SK-N-SH (cell line): ENCODE data around the gene TGFBRAP1. TPM values are rescaled to one million over a fixed set of nuclear protein-coding genes. Genes with fewer than 3 reads are reported as not detected.

ENCODE experiments used
- CTCF ChIA-PET: fragments of 300-600, 350-600 bp; formaldehyde crosslinking; extraction: SDS; loops from one replicate; lab custom pipeline; 2021; lab: Yijun Ruan, JAX
- POLR2A ChIA-PET: fragments of 350-600 bp; sonication (Branson Sonifier 250); formaldehyde crosslinking; extraction: SDS; loops from one replicate; lab custom pipeline; 2020; ENCODE audit warnings: antibody characterized with exemption, inconsistent platforms; lab: Yijun Ruan, JAX
- DNase-seq: peaks from one replicate; pipeline ENCODE4 v3.0.0; 2012
- H2AFZ ChIP-seq: fragments of 200-600 bp; sonication (generic); 2 replicates; pipeline ENCODE4 v1.8.1; 2016; ENCODE audit warnings: antibody characterized with exemption, mild to moderate bottlenecking, low read depth
- H3F3A ChIP-seq: fragments of 200-600 bp; sonication (generic); replicated peaks from 2 replicates; pipeline ENCODE3; 2016; ENCODE audit warnings: antibody characterized with exemption, mild to moderate bottlenecking; ENCODE audit not compliant: insufficient read depth
- H3K27ac ChIP-seq, 2 experiments: fragments of 200-500 bp in 1 of 2; fragments of 200-600 bp in 1 of 2; sonication (Bioruptor generic) in 1 of 2; sonication (generic), shearing (Covaris generic) in 1 of 2; 2 replicates each; pipeline versions ENCODE4 v1.5.1 to v1.6.1; 2014 to 2016; ENCODE audit warnings: low read depth in 2 of 2, inconsistent platforms in 1 of 2, low read length in 1 of 2, mild to moderate bottlenecking in 1 of 2, mixed read lengths in 1 of 2
- H3K27me3 ChIP-seq: fragments of 200-600 bp; sonication (generic), shearing (Covaris generic); 2 replicates; pipeline ENCODE4 v1.6.1; 2016; ENCODE audit warnings: mixed run types; ENCODE audit not compliant: insufficient read depth
- H3K36me3 ChIP-seq, 2 experiments: fragments of 200-500 bp in 1 of 2; fragments of 200-600 bp in 1 of 2; sonication (Bioruptor generic) in 1 of 2; sonication (generic) in 1 of 2; replicated peaks in 1 of 2; 2 replicates each; pipeline versions ENCODE3 to v1.5.1; 2014 to 2016; ENCODE audit warnings: low read length in 1 of 2, mild to moderate bottlenecking in 1 of 2; ENCODE audit not compliant: insufficient read depth in 2 of 2, control insufficient read depth in 1 of 2
- H3K4me1 ChIP-seq, 2 experiments: fragments of 200-500 bp in 1 of 2; fragments of 200-600 bp in 1 of 2; sonication (Bioruptor generic) in 1 of 2; sonication (generic), shearing (Covaris generic) in 1 of 2; 2 replicates each; pipeline versions ENCODE4 v1.5.1 to v1.6.1; 2014 to 2016; ENCODE audit warnings: low read depth in 1 of 2, low read length in 1 of 2, mixed run types in 1 of 2; ENCODE audit not compliant: insufficient read depth in 2 of 2, control insufficient read depth in 1 of 2
- H3K4me2 ChIP-seq: fragments of 200-600 bp; sonication (generic), shearing (Covaris generic); 2 replicates; pipeline ENCODE4 v1.6.1; 2017; ENCODE audit warnings: mixed run types
- H3K4me3 ChIP-seq, 2 experiments: fragments of 200-500 bp in 1 of 2; fragments of 200-600 bp in 1 of 2; sonication (Bioruptor generic) in 1 of 2; sonication (generic), shearing (Covaris generic) in 1 of 2; 2 replicates each; pipeline versions ENCODE4 v1.5.1 to v1.8.1; 2014 to 2016; ENCODE audit warnings: low read depth in 2 of 2, inconsistent platforms in 1 of 2, low read length in 1 of 2, mild to moderate bottlenecking in 1 of 2, mixed read lengths in 1 of 2, moderate library complexity in 1 of 2
- H3K79me2 ChIP-seq: fragments of 200-600 bp; sonication (generic); 2 replicates; pipeline ENCODE4 v1.8.1; 2017; ENCODE audit warnings: mild to moderate bottlenecking; ENCODE audit not compliant: insufficient read depth
- H3K9ac ChIP-seq: fragments of 200-600 bp; sonication (generic); 2 replicates; pipeline ENCODE4 v1.6.1; 2017; ENCODE audit warnings: mixed run types
- H3K9me2 ChIP-seq: fragments of 200-600 bp; sonication (generic); 2 replicates; pipeline ENCODE4 v1.6.1; 2017; ENCODE audit warnings: mixed run types
- H3K9me3 ChIP-seq: fragments of 200-600 bp; sonication (generic); 2 replicates; pipeline ENCODE4 v1.6.1; 2017; ENCODE audit warnings: mixed run types, mild to moderate bottlenecking, moderate library complexity
- H4K20me1 ChIP-seq: fragments of 200-600 bp; sonication (generic); 2 replicates; pipeline ENCODE4 v1.6.1; 2017; ENCODE audit warnings: mild to moderate bottlenecking, mixed run types; ENCODE audit not compliant: insufficient read depth
- CHD2 ChIP-seq: fragments of 150-350 bp; IDR thresholded peaks from 2 replicates; pipeline ENCODE4 v1.6.1; 2018; ENCODE audit warnings: low read length; ENCODE audit not compliant: partially characterized antibody
- CTCF ChIP-seq: fragments of 200-600 bp; sonication (generic); IDR thresholded peaks from 2 replicates; pipeline ENCODE4 v1.6.1; 2017; ENCODE audit warnings: antibody characterized with exemption, mild to moderate bottlenecking, moderate library complexity
- ELF1 ChIP-seq: IDR thresholded peaks from 2 replicates; pipeline ENCODE4 v1.4.0; 2012
- EZH2phosphoT487 ChIP-seq: fragments of 200-600 bp; sonication (generic); IDR thresholded peaks from 2 replicates; pipeline ENCODE4 v1.6.1; 2017; ENCODE audit warnings: low read depth, mixed run types, mild to moderate bottlenecking, antibody characterized with exemption, moderate library complexity, borderline replicate concordance
- FOXJ3 ChIP-seq: sonication (generic); formaldehyde crosslinking; IDR thresholded peaks from 2 replicates; pipeline ENCODE4 v1.5.1; 2020; ENCODE audit warnings: mild to moderate bottlenecking, missing genetic modification reagents
- FOXM1 ChIP-seq: IDR thresholded peaks from 2 replicates; pipeline ENCODE4 v1.4.0; 2012; ENCODE audit warnings: low read depth, mild to moderate bottlenecking
- GABPA ChIP-seq: IDR thresholded peaks from 2 replicates; pipeline ENCODE4 v1.4.0; 2012; ENCODE audit warnings: low read depth, mild to moderate bottlenecking
- GATA2 ChIP-seq: sonication (generic); formaldehyde crosslinking; IDR thresholded peaks from 2 replicates; pipeline ENCODE4 v1.5.0; 2020; ENCODE audit warnings: mild to moderate bottlenecking, missing genetic modification reagents
- JUND ChIP-seq: IDR thresholded peaks from 2 replicates; pipeline ENCODE4 v1.4.0; 2012
- MAX ChIP-seq: IDR thresholded peaks from 2 replicates; pipeline ENCODE4 v1.4.0; 2012; ENCODE audit warnings: low read depth
- MEF2A ChIP-seq: IDR thresholded peaks from 2 replicates; pipeline ENCODE4 v1.4.0; 2012; ENCODE audit warnings: low read depth, borderline replicate concordance
- POLR2AphosphoS5 ChIP-seq: IDR thresholded peaks from 2 replicates; pipeline ENCODE4 v1.6.1; 2012; ENCODE audit warnings: low read depth, low read length
- RAD21 ChIP-seq: IDR thresholded peaks from 2 replicates; pipeline ENCODE4 v1.6.1; 2012; ENCODE audit warnings: mild to moderate bottlenecking, low read length
- RCOR1 ChIP-seq: fragments of 150-350 bp; IDR thresholded peaks from 2 replicates; pipeline ENCODE4 v1.6.1; 2017; ENCODE audit warnings: antibody characterized with exemption, low read length
- RFX5 ChIP-seq: IDR thresholded peaks from 2 replicates; pipeline ENCODE4 v1.6.1; 2012; ENCODE audit warnings: mild to moderate bottlenecking, improper control_type of control experiment, low read length
- SMC3 ChIP-seq: IDR thresholded peaks from 2 replicates; pipeline ENCODE4 v1.6.1; 2012; ENCODE audit warnings: low read depth, low read length, improper control_type of control experiment
- TCF12 ChIP-seq: IDR thresholded peaks from 2 replicates; pipeline ENCODE4 v1.4.0; 2012
- TEAD4 ChIP-seq: IDR thresholded peaks from 2 replicates; pipeline ENCODE4 v1.4.0; 2012; ENCODE audit warnings: mild to moderate bottlenecking, borderline replicate concordance; ENCODE audit not compliant: insufficient read depth
- ZBTB33 ChIP-seq: IDR thresholded peaks from 2 replicates; pipeline ENCODE4 v1.4.0; 2012; ENCODE audit warnings: low read depth, borderline replicate concordance
- WGBS: methylation state at CpG from one replicate; pipeline ENCODE4 v1.1.6; 2017; ENCODE audit warnings: low lambda C conversion rate; 5-methylcytosine and 5-hydroxymethylcytosine counted together
- polyA plus RNA-seq, 3 experiments: library from polyadenylated mRNA; depleted of rRNA; stranded (reverse); fragments of >200 nt; gene quantifications; 2 replicates each; pipeline ENCODE4 v1.2.3, GENCODE V29; 2012
- TF ChIP-seq, protein P1 (sequence below): IDR thresholded peaks from 2 replicates; pipeline ENCODE4; 2012
- TF ChIP-seq, protein P2 (sequence below): IDR thresholded peaks from 2 replicates; pipeline ENCODE4 v1.4.0; 2012; ENCODE audit warnings: low read depth, borderline replicate concordance

The TGFBRAP1 gene
- polyA plus RNA-seq, 1 of the 3 experiments (the other 2 are of a cell fraction), result 5.7 TPM

DNA sequence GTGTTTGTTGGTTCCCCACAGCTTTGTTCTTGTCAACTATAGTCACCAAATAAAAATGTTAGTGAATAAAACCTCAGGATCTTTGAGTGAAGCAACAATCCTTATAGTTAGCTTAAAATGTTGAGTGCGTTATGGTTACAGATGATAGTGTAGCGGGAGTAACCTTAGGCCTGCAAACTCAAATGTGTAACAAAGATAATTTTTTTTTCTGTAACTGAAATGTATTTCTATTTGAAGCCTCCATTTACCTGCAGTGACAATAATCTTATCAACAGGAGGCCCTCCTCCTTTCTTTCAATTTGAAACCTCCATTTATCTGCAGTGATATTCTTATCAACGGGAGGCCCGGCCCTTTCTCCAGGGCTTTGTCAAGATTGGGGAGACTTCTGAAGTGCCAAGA, 4.7 kb upstream of the TGFBRAP1 start (continued):
- no peak for TF ChIP-seq ZBTB33
- no peak for TF ChIP-seq GATA2 (CRISPR knock-in tag)
- TF ChIP-seq TCF12, result no peak
- no peak for TF ChIP-seq RCOR1

GRCh38 chr2:105330681-105331375, 1.3 kb upstream of the TGFBRAP1 start:
- no peak for TF ChIP-seq EZH2phosphoT487
- TF ChIP-seq JUND, result no peak
- TF ChIP-seq, protein P1, sequence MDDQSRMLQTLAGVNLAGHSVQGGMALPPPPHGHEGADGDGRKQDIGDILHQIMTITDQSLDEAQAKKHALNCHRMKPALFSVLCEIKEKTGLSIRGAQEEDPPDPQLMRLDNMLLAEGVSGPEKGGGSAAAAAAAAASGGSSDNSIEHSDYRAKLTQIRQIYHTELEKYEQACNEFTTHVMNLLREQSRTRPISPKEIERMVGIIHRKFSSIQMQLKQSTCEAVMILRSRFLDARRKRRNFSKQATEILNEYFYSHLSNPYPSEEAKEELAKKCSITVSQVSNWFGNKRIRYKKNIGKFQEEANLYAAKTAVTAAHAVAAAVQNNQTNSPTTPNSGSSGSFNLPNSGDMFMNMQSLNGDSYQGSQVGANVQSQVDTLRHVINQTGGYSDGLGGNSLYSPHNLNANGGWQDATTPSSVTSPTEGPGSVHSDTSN, result no peak
- no peak for TF ChIP-seq MAX
- TF ChIP-seq FOXM1, result no peak
- TF ChIP-seq FOXJ3 (CRISPR knock-in tag), result no peak
- TF ChIP-seq TEAD4, result no peak
- TF ChIP-seq ELF1, result no peak
- TF ChIP-seq RFX5, result no peak
- TF ChIP-seq POLR2AphosphoS5, result no peak
- TF ChIP-seq GATA2 (CRISPR knock-in tag), result no peak
- no peak for TF ChIP-seq GABPA
- TF ChIP-seq CTCF, result no peak
- no peak for TF ChIP-seq SMC3
- TF ChIP-seq, protein P2, sequence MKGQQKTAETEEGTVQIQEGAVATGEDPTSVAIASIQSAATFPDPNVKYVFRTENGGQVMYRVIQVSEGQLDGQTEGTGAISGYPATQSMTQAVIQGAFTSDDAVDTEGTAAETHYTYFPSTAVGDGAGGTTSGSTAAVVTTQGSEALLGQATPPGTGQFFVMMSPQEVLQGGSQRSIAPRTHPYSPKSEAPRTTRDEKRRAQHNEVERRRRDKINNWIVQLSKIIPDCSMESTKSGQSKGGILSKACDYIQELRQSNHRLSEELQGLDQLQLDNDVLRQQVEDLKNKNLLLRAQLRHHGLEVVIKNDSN, result no peak
- no peak for TF ChIP-seq MEF2A
- TF ChIP-seq CHD2, result no peak
- no peak for TF ChIP-seq RAD21
- TF ChIP-seq, all 33 proteins: peak for 0
- Histone ChIP-seq H2AFZ (peak overlapping the region; percentile 72; the same call in 1 of the 2 replicates), H3K9ac (no peak overlapping the region), H3K79me2 (peaks cover 35% of the 10 kb centered on the region), H3K9me3 (no peaks in the 10 kb centered on the region), H3K36me3 (peaks cover 0 to 6% of the 10 kb centered on the region in 2 experiments), H3K4me1 (peaks cover 0 to 15% of the 10 kb centered on the region in 2 experiments; a peak in 3 of 4 replicates), H3K27me3 (no peaks in the 10 kb centered on the region), H3K27ac (peak overlapping the region in 1 of 2 experiments; percentile 6; a peak in 1 of 4 replicates), H3K4me3 (no peak overlapping the region), H3F3A (peaks cover 4% of the 10 kb centered on the region), H3K9me2 (no peaks in the 10 kb centered on the region), H3K4me2 (no peak overlapping the region), H4K20me1 (no peaks in the 10 kb centered on the region)
- ChIA-PET POLR2A (interaction anchor here (0.6 kb wide), 1 partner anchor 475 kb away, joined by 5 read pairs; no protein-coding TSS in a partner anchor), CTCF (interaction anchor here (1.3 kb wide), 1 partner anchor 36 kb away, joined by 3 read pairs; no protein-coding TSS in a partner anchor)
- no peak for DNase-seq
- WGBS, result 98% methylated on average over 3 of the region's 4 CpGs
